ENCODE measurements around the gene HS6ST3. TPM values are rescaled to one million over a fixed set of nuclear protein-coding genes. Genes with fewer than 3 reads are reported as not detected.
"Not testable (repeated sequence)": the region's sequence is repeated elsewhere in the genome, so short reads cannot be mapped to it uniquely, and the experiment has no call there.

The HS6ST3 gene
- total and polyA plus RNA-seq, 2 of the 13 experiments (the other 11 are each of a cell fraction or from before 2014, with no cell fraction given): not detected

DNA sequence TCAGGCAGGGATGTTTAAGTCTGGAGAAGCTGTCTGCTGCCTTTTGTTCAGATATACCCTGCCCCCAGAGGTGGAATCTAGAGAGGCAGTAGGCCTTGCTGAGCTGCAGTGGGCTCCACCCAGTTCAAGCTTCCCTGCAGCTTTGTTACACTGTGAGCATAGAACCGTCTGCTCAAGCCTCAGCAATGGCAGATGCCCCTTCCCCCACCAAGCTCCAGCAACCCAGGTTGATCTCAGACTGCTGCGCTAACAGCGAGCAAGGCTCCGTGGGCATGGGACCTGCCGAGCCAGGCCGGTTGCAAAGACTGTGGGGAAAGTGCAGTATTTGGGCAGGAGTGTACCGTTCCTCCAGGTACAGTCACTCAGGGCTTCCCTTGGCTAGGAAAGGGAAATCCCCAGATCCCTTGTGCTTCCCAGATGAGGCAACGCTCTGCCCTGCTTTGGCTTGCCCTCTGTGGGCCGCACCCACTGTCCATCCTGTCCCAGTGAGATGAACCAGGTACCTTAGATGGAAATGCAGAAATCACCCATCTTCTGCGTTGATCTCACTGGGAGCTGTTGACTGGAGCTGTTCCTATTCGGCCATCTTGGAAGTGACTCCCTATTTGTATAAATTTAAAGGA is 434.6 kb downstream of the HS6ST3 start:
- CTCF ChIA-PET (ENCODE audit: low intra/inter-chr PET ratio, low total read pairs); BruUV-seq (replicated peaks): not testable (repeated sequence)

GRCh38 chr13:96525715-96526114 is 435.8 kb downstream of the HS6ST3 start:
- Histone ChIP-seq H3K4me1 (ENCODE audit: insufficient read depth, low read length) (peaks cover 11% of the 10 kb centered on the region), H3K79me2 (ENCODE audit: insufficient read depth, low read length) (no peaks in the 10 kb centered on the region), H3K4me2 (ENCODE audit: low read depth, low read length) (no peak overlapping the region), H3K4me3 (replicated peaks in 1 of 3; ENCODE audit: insufficient read depth in 1 of 3, low read depth in 2 of 3, low read length in 3 of 3) (no peak overlapping the region), H3K9ac (ENCODE audit: insufficient read depth, low read depth, low read length) (no peak overlapping the region), H2AFZ (ENCODE audit: low read length) (no peak overlapping the region), H3K9me3 (ENCODE audit: low read length) (no peaks in the 10 kb centered on the region), H3K27ac (ENCODE audit: extremely low read length, insufficient read depth, low read length) (no peak overlapping the region), H3K36me3 (replicated peaks in 1 of 2; ENCODE audit: control insufficient read depth in 1 of 2, insufficient read depth in 2 of 2, low read length in 2 of 2) (no peaks in the 10 kb centered on the region), H4K20me1 (ENCODE audit: insufficient read depth, low read length) (no peaks in the 10 kb centered on the region), H3K27me3 (ENCODE audit: control insufficient read depth in 1 of 2, insufficient read depth in 2 of 2, low read length in 2 of 2) (no peaks in the 10 kb centered on the region)
- in situ Hi-C loops (cut with HindIII; ENCODE audit: extremely low pct_ligation_motif_present, low pct_unique_long_range_greater_than_20kb): no loop called here
- CTCF ChIA-PET (ENCODE audit: low intra/inter-chr PET ratio, low total read pairs): no interaction called here
- POLR2A ChIA-PET: no interaction called here
- DNase-seq (ENCODE audit: low spot score) (peak; percentile 22), ATAC-seq (peak; percentile 69), FAIRE-seq (no peak)
- intact Hi-C loops (cut with micrococcal nuclease; ENCODE audit: unreplicated experiment): no loop called here
- BruUV-seq (replicated peaks): no TSS peak
- 13% methylated on average over 2 of the region's 2 CpGs for WGBS (ENCODE audit: low lambda C conversion rate)
- TF ChIP-seq ZNF615 (CRISPR knock-in tag; IDR thresholded peaks at IDR 0.05; ENCODE audit: borderline replicate concordance) (no peak), MAFF (IDR thresholded peaks at IDR 0.05; ENCODE audit: low read depth, low read length) (0 out of 2 replicates have a peak, but pooled peaks have one; percentile 19), KLF11 (CRISPR knock-in tag; IDR thresholded peaks at IDR 0.05) (no peak), ZNF782 (CRISPR knock-in tag; IDR thresholded peaks at IDR 0.05; ENCODE audit: borderline replicate concordance) (no peak), KDM5A (IDR thresholded peaks at IDR 0.05; ENCODE audit: borderline replicate concordance, low read length) (no peak), FOXP1 (IDR thresholded peaks at IDR 0.05) (no peak), FOXP1 (CRISPR knock-in tag; IDR thresholded peaks at IDR 0.05) (no peak), CAMTA2 (CRISPR knock-in tag; IDR thresholded peaks at IDR 0.05; ENCODE audit: borderline replicate concordance) (no peak), IKZF1 (IDR thresholded peaks at IDR 0.05) (no peak), ZEB1 (IDR thresholded peaks at IDR 0.05; ENCODE audit: insufficient replicate concordance, low read depth) (no peak), SMYD3 (CRISPR knock-in tag; IDR thresholded peaks at IDR 0.05) (no peak), ZNF451 (CRISPR knock-in tag; IDR thresholded peaks at IDR 0.05) (no peak), ZMYM3 (CRISPR knock-in tag; IDR thresholded peaks at IDR 0.05) (no peak), SOX5 (CRISPR knock-in tag; IDR thresholded peaks at IDR 0.05; ENCODE audit: borderline replicate concordance) (peak; percentile 57), NFE2L2 (IDR thresholded peaks at IDR 0.05; ENCODE audit: low read length) (no peak), NFE2L1 (CRISPR knock-in tag; IDR thresholded peaks at IDR 0.05; ENCODE audit: borderline replicate concordance) (no peak), PHB2 (IDR thresholded peaks at IDR 0.05; ENCODE audit: partially characterized antibody) (no peak), HNRNPLL (IDR thresholded peaks at IDR 0.05; ENCODE audit: low read depth, low read length, poor library complexity, severe bottlenecking) (no peak), HNF4G (IDR thresholded peaks at IDR 0.05; ENCODE audit: borderline replicate concordance, low read depth, low read length) (peak; percentile 41; the same call in 1 of the 2 replicates), HNF4G (CRISPR knock-in tag; IDR thresholded peaks at IDR 0.05; ENCODE audit: borderline replicate concordance, low read depth) (no peak), ZBTB21 (CRISPR knock-in tag; IDR thresholded peaks at IDR 0.05) (no peak)
- TF ChIP-seq, protein P1, sequence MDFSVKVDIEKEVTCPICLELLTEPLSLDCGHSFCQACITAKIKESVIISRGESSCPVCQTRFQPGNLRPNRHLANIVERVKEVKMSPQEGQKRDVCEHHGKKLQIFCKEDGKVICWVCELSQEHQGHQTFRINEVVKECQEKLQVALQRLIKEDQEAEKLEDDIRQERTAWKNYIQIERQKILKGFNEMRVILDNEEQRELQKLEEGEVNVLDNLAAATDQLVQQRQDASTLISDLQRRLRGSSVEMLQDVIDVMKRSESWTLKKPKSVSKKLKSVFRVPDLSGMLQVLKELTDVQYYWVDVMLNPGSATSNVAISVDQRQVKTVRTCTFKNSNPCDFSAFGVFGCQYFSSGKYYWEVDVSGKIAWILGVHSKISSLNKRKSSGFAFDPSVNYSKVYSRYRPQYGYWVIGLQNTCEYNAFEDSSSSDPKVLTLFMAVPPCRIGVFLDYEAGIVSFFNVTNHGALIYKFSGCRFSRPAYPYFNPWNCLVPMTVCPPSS (IDR thresholded peaks at IDR 0.05): no peak

More for the DNA sequence above, 434.6 kb downstream of the HS6ST3 start:
- H3K27me3 ChIP-seq (ENCODE audit: control insufficient read depth in 1 of 2, insufficient read depth in 2 of 2, low read length in 2 of 2); intact Hi-C loops (cut with micrococcal nuclease; ENCODE audit: unreplicated experiment); H3K4me3 ChIP-seq (replicated peaks in 1 of 3; ENCODE audit: insufficient read depth in 1 of 3, low read depth in 2 of 3, low read length in 3 of 3); H3K36me3 ChIP-seq (replicated peaks in 1 of 2; ENCODE audit: control insufficient read depth in 1 of 2, insufficient read depth in 2 of 2, low read length in 2 of 2); H3K9me3 ChIP-seq (ENCODE audit: low read length); FAIRE-seq; DNase-seq (ENCODE audit: low spot score); H3K9ac ChIP-seq (ENCODE audit: insufficient read depth, low read depth, low read length); H3K4me2 ChIP-seq (ENCODE audit: low read depth, low read length); H3K27ac ChIP-seq (ENCODE audit: extremely low read length, insufficient read depth, low read length); ATAC-seq; POLR2A ChIA-PET; H4K20me1 ChIP-seq (ENCODE audit: insufficient read depth, low read length); H2AFZ ChIP-seq (ENCODE audit: low read length); in situ Hi-C loops (cut with HindIII; ENCODE audit: extremely low pct_ligation_motif_present, low pct_unique_long_range_greater_than_20kb); H3K79me2 ChIP-seq (ENCODE audit: insufficient read depth, low read length): not testable (repeated sequence)
- WGBS (ENCODE audit: low lambda C conversion rate): 45% methylated on average over 5 of the region's 11 CpGs
- peaks cover 11% of the 10 kb centered on the region for H3K4me1 ChIP-seq (ENCODE audit: insufficient read depth, low read length)
